Measurements from ENCODE around the gene OLFML1. TPM values are rescaled to one million over a fixed set of nuclear protein-coding genes. Genes with fewer than 3 reads are reported as not detected.

The OLFML1 gene
- total RNA-seq, 1 experiment from 2014 or later: not detected

GRCh38 chr11:7490054-7490453 lies 4.7 kb downstream of the OLFML1 start:
- Histone ChIP-seq H3K27ac (no peak overlapping the region), H3K4me1 (no peaks in the 10 kb centered on the region), H3K27me3 (0 out of 2 replicates have a peak, but pooled peaks cover 3% of the 10 kb centered on the region), H3K9me3 (replicated peaks) (no peaks in the 10 kb centered on the region), H3K36me3 (no peaks in the 10 kb centered on the region), H3K4me3 (no peak overlapping the region)
- no peak for DNase-seq

- no peaks in the 10 kb centered on the region for H3K9me3 ChIP-seq (replicated peaks)
- no peaks in the 10 kb centered on the region for H3K36me3 ChIP-seq
- no peak for DNase-seq
- H3K27ac ChIP-seq: no peak overlapping the region
- no peak overlapping the region for H3K4me3 ChIP-seq
- H3K27me3 ChIP-seq: 0 out of 2 replicates have a peak, but pooled peaks cover 3% of the 10 kb centered on the region
- no peaks in the 10 kb centered on the region for H3K4me1 ChIP-seq
Measured at GRCh38 chr11:7490535-7490934, 5.2 kb downstream of the OLFML1 start.

GRCh38 chr11:7492253-7492652 lies 6.9 kb downstream of the OLFML1 start:
- no peaks in the 10 kb centered on the region for H3K9me3 ChIP-seq (replicated peaks)
- no peaks in the 10 kb centered on the region for H3K4me1 ChIP-seq
- 0 out of 2 replicates have a peak, but pooled peaks cover 3% of the 10 kb centered on the region for H3K27me3 ChIP-seq
- no peak overlapping the region for H3K27ac ChIP-seq
- H3K36me3 ChIP-seq: no peaks in the 10 kb centered on the region
- H3K4me3 ChIP-seq: no peak overlapping the region
- DNase-seq: no peak

- Histone ChIP-seq H3K9me3 (replicated peaks) (no peaks in the 10 kb centered on the region), H3K27me3 (no peaks in the 10 kb centered on the region), H3K36me3 (no peaks in the 10 kb centered on the region), H3K4me3 (no peak overlapping the region), H3K4me1 (no peaks in the 10 kb centered on the region), H3K27ac (no peak overlapping the region)
- no peak for DNase-seq
Measured at GRCh38 chr11:7493670-7494069, 8.4 kb downstream of the OLFML1 start.

GRCh38 chr11:7494086-7494745 lies 8.9 kb downstream of the OLFML1 start:
- no peak for DNase-seq
- H3K4me1 ChIP-seq: no peaks in the 10 kb centered on the region
- no peak overlapping the region for H3K4me3 ChIP-seq
- no peaks in the 10 kb centered on the region for H3K36me3 ChIP-seq
- no peak overlapping the region for H3K27ac ChIP-seq
- H3K27me3 ChIP-seq: no peaks in the 10 kb centered on the region
- H3K9me3 ChIP-seq (replicated peaks): no peaks in the 10 kb centered on the region

- Histone ChIP-seq H3K27ac (no peak overlapping the region), H3K27me3 (no peaks in the 10 kb centered on the region), H3K9me3 (replicated peaks) (no peaks in the 10 kb centered on the region), H3K4me3 (no peak overlapping the region), H3K4me1 (no peaks in the 10 kb centered on the region), H3K36me3 (no peaks in the 10 kb centered on the region)
- no peak for DNase-seq
Measured at GRCh38 chr11:7495882-7496551, 10.7 kb downstream of the OLFML1 start.

- Histone ChIP-seq H3K27ac (no peak overlapping the region), H3K4me1 (no peaks in the 10 kb centered on the region), H3K9me3 (replicated peaks) (no peaks in the 10 kb centered on the region), H3K27me3 (peaks cover 3% of the 10 kb centered on the region; the same call in 1 of the 2 replicates), H3K36me3 (no peaks in the 10 kb centered on the region), H3K4me3 (no peak overlapping the region)
- DNase-seq: no peak
Measured at GRCh38 chr11:7498193-7498592, 12.9 kb downstream of the OLFML1 start.

GRCh38 chr11:7499081-7499480 lies 13.8 kb downstream of the OLFML1 start:
- H3K36me3 ChIP-seq: no peaks in the 10 kb centered on the region
- H3K27me3 ChIP-seq: peaks cover 3% of the 10 kb centered on the region; the same call in 1 of the 2 replicates
- H3K27ac ChIP-seq: no peak overlapping the region
- H3K4me3 ChIP-seq: no peak overlapping the region
- no peak for DNase-seq
- no peaks in the 10 kb centered on the region for H3K4me1 ChIP-seq
- H3K9me3 ChIP-seq (replicated peaks): no peaks in the 10 kb centered on the region

GRCh38 chr11:7500251-7500650 lies 14.9 kb downstream of the OLFML1 start:
- H3K4me3 ChIP-seq: no peak overlapping the region
- H3K27me3 ChIP-seq: peaks cover 3% of the 10 kb centered on the region; the same call in 1 of the 2 replicates
- no peak overlapping the region for H3K27ac ChIP-seq
- DNase-seq: no peak
- no peaks in the 10 kb centered on the region for H3K9me3 ChIP-seq (replicated peaks)
- H3K36me3 ChIP-seq: no peaks in the 10 kb centered on the region
- no peaks in the 10 kb centered on the region for H3K4me1 ChIP-seq

- no peak for DNase-seq
- Histone ChIP-seq H3K4me1 (no peaks in the 10 kb centered on the region), H3K9me3 (replicated peaks) (no peaks in the 10 kb centered on the region), H3K36me3 (no peaks in the 10 kb centered on the region), H3K4me3 (no peak overlapping the region), H3K27me3 (peaks cover 3% of the 10 kb centered on the region; the same call in 1 of the 2 replicates), H3K27ac (no peak overlapping the region)
Measured at GRCh38 chr11:7501251-7501650, 15.9 kb downstream of the OLFML1 start.

- Histone ChIP-seq H3K27ac (no peak overlapping the region), H3K4me1 (no peaks in the 10 kb centered on the region), H3K27me3 (peaks cover 3% of the 10 kb centered on the region; the same call in 1 of the 2 replicates), H3K4me3 (no peak overlapping the region), H3K9me3 (replicated peaks) (no peaks in the 10 kb centered on the region), H3K36me3 (no peaks in the 10 kb centered on the region)
- no peak for DNase-seq
Measured at GRCh38 chr11:7501894-7502293, 16.6 kb downstream of the OLFML1 start.

- DNase-seq: no peak
Measured at GRCh38 chr11:7506243-7506642, 20.9 kb downstream of the OLFML1 start.

GRCh38 chr11:7508087-7508486 lies 22.8 kb downstream of the OLFML1 start:
- Histone ChIP-seq H3K27me3 (no peaks in the 10 kb centered on the region), H3K27ac (no peak overlapping the region), H3K4me3 (no peak overlapping the region), H3K4me1 (no peaks in the 10 kb centered on the region), H3K9me3 (replicated peaks) (no peaks in the 10 kb centered on the region), H3K36me3 (no peaks in the 10 kb centered on the region)
- DNase-seq: no peak

More at GRCh38 chr11:7506243-7506642, 20.9 kb downstream of the OLFML1 start:
- no peak overlapping the region for H3K4me3 ChIP-seq
- no peaks in the 10 kb centered on the region for H3K9me3 ChIP-seq (replicated peaks)
- H3K4me1 ChIP-seq: no peaks in the 10 kb centered on the region
- H3K36me3 ChIP-seq: no peaks in the 10 kb centered on the region
- peaks cover 3% of the 10 kb centered on the region; the same call in 1 of the 2 replicates for H3K27me3 ChIP-seq
- no peak overlapping the region for H3K27ac ChIP-seq

GRCh38 chr11:7509966-7510365 lies 24.7 kb downstream of the OLFML1 start:
- Histone ChIP-seq H3K27ac (no peak overlapping the region), H3K9me3 (replicated peaks) (no peaks in the 10 kb centered on the region), H3K4me3 (no peak overlapping the region), H3K36me3 (no peaks in the 10 kb centered on the region), H3K27me3 (no peaks in the 10 kb centered on the region; the same call in 1 of the 2 replicates), H3K4me1 (no peaks in the 10 kb centered on the region)
- DNase-seq: no peak

- no peaks in the 10 kb centered on the region for H3K9me3 ChIP-seq (replicated peaks)
- H3K4me3 ChIP-seq: no peak overlapping the region
- H3K27ac ChIP-seq: no peak overlapping the region
- H3K36me3 ChIP-seq: no peaks in the 10 kb centered on the region
- no peaks in the 10 kb centered on the region for H3K4me1 ChIP-seq
- no peaks in the 10 kb centered on the region; the same call in 1 of the 2 replicates for H3K27me3 ChIP-seq
- DNase-seq: peak; percentile 23 to 33
Measured at GRCh38 chr11:7511401-7511800, 26.1 kb downstream of the OLFML1 start.
